GM15510 (cell line): Measurements from ENCODE around the gene DNAJC28.

Experiments used
- POLR2A ChIP-seq: IDR thresholded peaks from 3 replicates; pipeline ENCODE4 v1.6.1; 2011; ENCODE audit warnings: borderline replicate concordance; ENCODE audit not compliant: insufficient read length; ENCODE audit errors: extremely low read depth

Gene DNAJC28

GRCh38 chr21:33455686-33456446, 35.6 kb downstream of the DNAJC28 start:
- no peak for TF ChIP-seq POLR2A

- TF ChIP-seq POLR2A, result no peak
Measured at GRCh38 chr21:33452362-33452761, 39.2 kb downstream of the DNAJC28 start.

- TF ChIP-seq POLR2A, result no peak
Measured at GRCh38 chr21:33451634-33452071, 39.9 kb downstream of the DNAJC28 start.

GRCh38 chr21:33449616-33450015, 41.9 kb downstream of the DNAJC28 start:
- no peak for TF ChIP-seq POLR2A

GRCh38 chr21:33444499-33444898, 47.0 kb downstream of the DNAJC28 start:
- no peak for TF ChIP-seq POLR2A

GRCh38 chr21:33443194-33443593, 48.3 kb downstream of the DNAJC28 start:
- no peak for TF ChIP-seq POLR2A

- no peak for TF ChIP-seq POLR2A
Measured at GRCh38 chr21:33441489-33442477, 49.7 kb downstream of the DNAJC28 start.
